Measurements from ENCODE around the gene KATNA1.

KATNA1 gene

DNA sequence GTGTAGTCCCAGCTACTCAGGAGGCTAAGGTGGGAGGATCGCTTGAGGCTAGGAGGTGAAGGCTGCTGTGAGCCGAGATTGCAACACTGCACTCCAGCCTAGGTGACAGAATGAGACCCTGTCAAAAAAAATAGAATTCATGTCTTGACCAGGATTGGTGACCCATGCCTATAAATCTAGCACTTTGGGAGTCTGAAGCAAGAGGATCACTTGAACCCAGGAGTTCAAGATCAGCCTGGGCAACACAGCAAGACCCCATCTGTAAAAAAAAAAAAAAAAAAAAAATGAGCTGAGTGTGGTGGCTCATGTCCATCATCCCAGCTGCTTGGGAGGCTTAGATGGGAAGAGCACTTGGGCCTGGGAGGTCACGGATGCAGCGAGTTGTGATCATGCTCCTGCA lies 48.0 kb downstream of the KATNA1 start:
- no peak for DNase-seq

DNA sequence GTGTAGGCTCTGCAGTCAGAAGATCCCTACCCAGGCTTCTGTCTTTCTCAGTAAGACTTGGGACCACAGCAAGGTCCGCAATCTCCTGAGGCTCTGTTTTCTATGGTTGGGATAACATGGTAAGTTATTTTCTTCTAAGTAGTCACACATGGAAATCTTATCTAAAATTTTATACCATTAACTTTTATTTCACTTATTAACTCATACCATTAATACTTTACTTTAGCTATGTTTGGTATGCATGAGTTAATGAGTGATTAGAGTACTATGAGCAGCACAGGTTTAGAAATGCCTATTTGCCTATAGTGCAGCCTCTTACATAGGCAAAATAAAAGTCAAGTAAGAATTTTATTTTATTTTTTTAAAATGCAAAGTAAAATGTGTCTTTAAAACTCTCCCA lies 55.1 kb downstream of the KATNA1 start:
- no peak for DNase-seq

DNA sequence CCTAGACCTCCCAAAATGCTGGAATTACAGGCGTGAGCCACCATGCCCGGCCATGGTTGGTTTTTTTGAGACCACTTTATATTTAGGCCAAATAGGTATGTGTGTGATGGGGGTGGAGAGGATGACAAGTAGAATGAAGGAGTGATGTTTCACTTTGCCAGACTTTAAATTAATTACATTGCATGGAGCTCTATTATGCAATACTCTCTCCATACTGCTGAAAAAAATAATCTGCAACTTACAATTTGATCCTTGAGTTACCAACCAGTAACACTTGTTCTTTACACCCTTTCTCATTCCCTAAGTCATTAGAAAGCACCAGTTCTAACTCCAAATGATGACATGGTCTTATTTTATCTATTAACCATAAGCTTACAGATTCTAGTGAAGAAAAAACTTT lies 55.5 kb downstream of the KATNA1 start:
- DNase-seq, result no peak

DNA sequence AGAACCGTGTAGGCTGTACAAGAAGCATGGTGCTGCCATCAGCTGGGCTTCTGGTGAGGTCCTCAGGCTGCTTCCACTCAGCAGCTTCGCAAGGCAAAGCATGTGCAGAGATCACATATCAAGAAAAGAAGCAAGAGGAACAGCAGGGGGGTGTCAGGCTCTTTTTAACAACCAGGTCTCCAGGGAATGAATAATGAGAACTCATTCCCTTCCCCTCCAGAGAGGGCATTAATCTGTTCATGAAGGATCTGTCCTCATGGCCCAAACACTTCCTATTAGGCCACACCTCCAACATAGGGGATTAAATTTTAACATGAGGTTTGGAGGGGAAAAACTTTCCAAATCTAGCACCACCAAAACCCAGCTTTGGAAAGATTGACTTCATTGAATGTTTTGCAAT lies 62.4 kb downstream of the KATNA1 start:
- DNase-seq, result no peak

DNA sequence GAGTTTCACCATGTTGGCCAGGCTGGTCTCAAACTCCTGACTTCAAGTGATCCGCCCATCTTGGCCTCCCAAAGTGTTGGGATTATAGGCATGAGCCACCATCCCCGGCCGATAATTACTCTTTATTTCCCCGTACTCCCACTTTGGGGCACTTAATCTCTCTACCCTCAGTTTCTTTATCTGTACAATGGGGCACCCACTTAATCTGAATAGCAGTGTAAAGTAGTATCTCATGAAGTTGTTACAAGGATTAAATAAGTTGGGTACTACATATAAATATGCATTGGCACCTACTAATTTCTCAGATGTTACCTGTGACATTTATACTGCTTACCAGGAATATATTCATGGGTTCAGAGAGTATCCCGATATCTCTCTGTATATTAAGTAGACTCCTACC lies 67.2 kb downstream of the KATNA1 start:
- no peak for DNase-seq

DNA sequence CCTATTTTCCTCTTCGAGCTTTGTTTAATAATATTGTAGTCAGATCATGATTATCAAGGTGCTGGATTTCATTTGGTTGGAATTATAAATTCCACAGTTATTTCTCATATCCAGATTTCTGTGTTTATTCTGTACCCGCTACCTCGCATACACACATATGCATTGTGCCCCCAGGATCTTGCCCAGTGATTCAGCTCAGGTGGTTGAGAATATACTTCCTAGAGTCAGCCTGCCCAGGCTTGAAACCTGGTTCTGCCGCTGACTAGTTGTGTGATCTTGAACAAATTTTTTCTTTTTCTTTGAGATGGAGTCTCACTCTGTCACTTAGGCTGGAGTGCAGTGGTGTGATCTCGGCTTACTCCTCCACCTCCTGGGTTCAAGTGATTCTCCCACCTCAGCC lies 67.6 kb downstream of the KATNA1 start:
- no peak for DNase-seq

DNA sequence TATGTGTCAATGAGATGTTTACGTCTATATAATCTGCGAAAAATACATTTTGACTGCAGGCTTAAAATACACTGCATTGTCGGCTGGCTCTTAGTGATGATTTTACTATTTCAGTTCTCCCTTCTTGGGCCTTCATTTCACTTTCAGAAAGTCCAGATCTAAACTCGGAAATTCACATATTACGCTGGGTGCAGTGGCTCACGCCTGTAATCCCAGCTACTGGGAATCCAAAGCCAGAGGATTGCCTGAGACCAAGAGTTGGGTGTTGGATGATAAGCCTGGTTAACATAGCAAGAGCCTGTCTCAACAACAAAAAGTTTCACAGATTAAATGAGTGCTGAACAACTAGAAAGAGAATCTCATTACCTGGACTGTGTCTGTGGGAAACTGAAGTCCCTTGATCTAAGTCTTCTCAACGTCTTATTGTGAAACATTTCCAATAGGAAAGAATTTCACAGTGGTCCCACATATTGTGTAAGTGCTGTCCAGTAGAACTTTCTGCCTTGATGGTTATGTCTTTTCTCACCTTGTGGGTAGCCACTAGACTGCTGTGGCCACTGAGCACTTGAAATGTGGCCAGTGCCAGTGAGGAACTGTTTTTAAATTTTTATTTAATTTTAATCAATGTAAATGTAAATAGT lies 80.4 kb downstream of the KATNA1 start:
- no peak for DNase-seq

DNA sequence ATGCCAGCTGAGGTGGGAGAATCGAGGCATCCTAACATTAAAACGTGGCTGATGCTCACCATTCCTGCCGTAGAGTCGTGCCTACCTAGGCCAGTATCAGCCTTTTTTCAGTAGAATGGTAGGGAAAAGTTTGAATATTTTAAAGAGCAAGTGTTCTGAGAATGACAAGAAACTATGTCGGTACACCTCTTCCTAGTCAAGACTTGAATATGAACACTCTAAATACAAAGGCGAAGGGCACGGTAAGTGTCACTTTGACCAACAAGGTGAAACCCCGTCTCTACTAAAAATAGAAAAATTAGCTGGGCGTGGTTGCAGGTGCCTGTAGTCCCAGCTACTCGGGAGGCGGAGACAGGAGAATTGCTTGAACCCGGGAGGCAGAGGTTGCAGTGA lies 81.3 kb downstream of the KATNA1 start:
- DNase-seq, result no peak

DNA sequence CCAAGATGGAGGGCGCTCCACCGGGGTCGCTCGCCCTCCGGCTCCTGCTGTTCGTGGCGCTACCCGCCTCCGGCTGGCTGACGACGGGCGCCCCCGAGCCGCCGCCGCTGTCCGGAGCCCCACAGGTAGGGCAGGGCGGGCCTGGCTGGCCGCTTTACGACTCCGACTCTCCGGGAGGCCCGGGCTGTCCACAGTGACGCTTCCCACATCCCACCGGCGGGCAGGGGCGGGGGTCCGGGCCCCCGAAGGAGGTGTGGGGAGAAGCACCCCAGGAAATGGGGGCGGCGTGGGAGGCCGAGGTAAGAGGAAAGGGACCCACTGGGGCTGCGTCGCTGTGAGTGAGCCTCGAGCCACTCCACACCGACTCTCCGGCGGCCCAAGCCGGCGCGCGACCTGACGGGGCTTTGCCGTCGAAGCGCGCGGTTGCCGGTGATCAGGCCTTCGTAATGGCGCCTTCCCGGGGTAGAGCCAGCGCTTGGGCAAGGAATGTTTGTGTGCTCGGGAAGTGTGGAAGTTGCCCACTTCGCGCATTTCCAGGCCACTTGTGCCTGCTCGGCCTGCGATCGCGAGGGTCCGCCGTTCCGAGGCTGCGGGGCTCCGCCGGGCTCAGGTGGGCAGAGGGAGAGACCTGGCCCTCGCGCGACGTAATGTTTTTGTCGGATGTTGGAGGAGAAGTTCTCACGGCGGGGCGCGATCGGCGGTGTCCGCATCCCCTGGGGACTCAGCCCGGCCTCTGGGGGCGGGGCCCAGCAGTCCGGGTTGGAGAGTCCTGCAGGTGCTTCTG lies 81.9 kb downstream of the KATNA1 start:
- DNase-seq, result peak; percentile 1

DNA sequence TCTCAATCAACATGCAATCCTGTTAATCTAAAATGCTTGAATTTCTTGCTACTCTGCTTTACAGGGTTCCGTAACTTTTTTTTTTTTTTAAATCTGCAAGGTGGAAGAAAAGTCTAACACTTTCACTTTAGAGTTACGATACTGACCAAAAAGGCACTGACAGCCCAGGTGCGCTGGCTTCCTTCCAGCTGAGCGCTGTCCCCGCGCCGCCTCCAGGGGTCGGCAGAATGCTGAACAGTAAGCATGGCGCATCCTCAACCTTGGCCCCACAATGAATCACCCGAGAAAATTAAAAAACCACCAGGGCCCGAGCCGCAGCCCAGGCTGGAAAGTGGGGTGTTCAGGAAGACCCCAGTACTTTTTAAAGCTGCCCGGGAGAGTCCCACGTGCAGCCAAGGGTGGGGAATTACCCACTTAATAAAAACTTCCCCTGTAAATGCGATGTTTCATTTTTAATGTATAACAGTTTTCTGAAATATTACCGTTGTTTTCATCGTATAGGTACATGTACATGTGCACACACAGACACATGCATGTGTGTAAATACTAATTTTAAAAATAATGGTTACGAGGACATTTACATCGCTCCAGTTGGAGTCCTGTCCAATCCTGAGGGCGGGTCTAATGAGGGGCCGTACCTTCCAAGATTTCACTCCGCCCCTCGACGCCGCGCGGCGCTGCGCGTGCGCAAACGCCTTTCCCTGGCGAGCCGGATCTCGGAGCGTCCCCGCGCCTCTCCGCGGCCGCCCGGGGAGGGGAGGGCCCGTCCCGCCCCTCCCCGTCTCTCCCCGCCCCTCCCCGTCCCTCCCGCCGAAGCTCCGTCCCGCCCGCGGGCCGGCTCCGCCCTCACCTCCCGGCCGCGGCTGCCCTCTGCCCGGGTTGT lies 82.7 kb downstream of the KATNA1 start, which contains the start of gene GINM1:
GINM1 (plus strand) TSS at position 849 of the 883 bp plus-strand sequence. CDS start 40 bp downstream, outside the sequence.
- DNase-seq, result peak; percentile 87

DNA sequence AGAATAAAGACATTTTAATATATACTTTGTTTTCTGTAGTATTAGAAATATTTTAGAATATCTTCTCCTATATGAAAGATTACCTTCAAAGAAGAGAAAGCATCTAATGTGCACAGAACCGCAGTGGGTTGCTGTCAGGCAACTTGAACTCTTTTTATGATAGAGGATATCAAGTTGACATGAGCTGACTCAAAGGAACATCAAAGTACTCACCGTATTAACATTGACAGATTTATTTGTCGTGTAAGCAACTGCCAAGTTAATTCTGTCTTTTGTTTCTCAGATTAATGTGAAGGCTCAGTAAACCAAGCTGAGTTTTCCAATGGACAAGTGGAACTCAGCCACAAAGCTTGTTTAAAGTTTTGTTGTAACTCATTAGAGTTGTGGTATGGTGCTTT lies 84.6 kb downstream of the KATNA1 start:
- no peak for DNase-seq

DNA sequence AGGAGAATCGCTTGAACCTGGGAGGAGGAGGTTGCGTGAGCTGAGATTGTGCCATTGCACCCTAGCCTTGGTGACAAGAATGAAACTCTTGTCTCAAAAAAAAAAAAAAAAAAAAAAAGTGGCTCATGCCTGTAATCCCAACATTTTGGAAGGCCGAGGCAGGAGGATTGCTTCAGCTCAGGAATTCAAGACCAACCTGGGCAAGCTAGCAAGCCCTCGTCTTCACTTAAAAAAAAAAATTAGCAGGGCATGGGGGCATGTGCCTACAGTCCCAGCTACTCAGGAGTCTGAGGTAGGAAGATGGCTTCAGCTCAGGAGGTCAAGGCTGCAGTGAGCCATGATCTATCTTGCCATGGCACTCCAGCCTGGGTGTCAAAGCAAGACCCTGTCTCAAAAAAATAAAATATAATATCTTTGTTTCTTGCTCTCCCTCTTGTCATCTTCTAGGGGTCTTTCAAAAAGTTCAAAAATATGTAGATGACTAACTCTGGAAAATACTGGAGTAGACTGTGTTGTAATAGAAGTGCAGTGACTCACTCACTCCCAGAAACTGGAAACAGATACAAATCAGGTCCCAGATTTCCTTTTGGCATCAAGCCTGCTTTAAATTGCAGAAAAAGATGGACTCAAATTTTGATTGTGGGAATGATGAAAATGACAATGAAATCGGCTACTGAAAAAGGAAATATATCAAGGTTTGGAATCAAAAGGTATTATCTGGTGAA lies 85.1 kb downstream of the KATNA1 start:
- DNase-seq, result peak; percentile 52

DNA sequence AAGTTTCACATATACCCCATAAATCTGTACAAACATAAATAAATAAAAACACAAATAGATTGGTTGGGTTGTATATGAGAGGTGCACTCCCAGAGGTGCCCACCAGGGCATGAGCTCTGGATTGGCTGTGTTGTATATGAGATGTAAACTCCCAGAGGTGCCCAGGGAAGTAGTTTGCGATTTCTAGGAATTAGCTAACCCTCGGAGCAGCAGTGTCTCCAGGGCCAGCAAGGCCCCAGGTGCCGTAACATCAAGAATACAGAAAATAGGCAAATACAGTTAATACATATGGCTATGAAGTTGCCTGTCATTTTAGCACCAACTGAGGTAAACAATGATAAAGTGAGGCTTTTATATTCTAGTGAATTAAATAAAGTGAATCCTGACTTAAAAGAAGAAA lies 87.8 kb downstream of the KATNA1 start:
- DNase-seq, result no peak

DNA sequence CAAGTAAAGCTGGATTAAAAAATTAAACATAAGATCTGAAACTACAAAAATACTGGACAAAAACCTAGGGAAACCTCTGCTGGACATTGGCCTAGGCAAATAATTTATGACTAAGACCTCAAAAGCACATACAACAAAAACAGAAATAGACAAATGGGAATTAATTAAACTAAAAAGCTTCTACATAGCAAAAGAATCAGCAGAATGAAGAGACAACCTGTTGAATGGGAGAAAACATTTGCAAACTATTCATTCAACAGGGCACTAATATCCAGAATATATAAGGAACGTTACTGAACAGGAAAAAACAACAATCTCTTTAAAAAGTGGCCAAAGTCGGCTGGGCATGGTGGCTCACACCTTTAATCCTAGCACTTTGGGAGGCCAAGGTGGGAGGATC lies 89.1 kb downstream of the KATNA1 start:
- no peak for DNase-seq

DNA sequence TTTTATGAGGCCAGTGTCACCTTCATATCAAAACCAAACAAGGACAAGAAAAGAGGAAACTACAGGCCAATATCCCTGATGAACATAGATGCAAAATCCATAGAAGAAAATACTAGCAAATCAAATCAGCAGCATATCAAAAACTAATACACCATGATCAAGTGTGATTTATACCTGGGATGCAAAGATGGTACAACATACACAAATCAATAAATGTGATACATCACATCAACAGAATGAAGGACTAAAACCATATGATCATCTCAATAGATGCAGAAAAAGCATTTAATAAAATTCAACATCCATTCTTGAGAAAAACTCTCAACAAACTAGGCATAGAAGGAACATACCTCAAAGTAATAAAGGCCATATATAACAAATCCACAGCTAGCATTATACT lies 90.5 kb downstream of the KATNA1 start:
- no peak for DNase-seq

DNA sequence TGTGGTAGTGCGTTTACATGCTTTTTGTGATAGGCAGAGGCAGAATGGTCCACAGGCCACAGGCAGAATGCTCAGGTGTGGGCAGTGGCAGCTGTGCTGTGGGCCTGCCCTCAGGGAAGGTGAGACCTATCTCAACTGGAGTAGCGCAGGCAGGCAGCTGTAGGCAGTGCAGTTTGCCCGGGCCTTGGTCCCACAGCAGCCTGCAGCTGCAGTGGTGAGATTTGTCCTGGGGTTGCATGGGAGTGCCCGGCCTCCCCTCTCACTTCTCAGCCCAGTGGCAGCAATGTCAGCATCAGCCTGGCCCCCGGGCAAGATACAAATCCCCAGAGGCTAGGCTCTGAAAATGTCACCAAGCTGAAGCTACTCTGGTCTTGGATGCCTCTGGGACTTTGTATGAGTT lies 96.6 kb downstream of the KATNA1 start:
- DNase-seq, result no peak

DNA sequence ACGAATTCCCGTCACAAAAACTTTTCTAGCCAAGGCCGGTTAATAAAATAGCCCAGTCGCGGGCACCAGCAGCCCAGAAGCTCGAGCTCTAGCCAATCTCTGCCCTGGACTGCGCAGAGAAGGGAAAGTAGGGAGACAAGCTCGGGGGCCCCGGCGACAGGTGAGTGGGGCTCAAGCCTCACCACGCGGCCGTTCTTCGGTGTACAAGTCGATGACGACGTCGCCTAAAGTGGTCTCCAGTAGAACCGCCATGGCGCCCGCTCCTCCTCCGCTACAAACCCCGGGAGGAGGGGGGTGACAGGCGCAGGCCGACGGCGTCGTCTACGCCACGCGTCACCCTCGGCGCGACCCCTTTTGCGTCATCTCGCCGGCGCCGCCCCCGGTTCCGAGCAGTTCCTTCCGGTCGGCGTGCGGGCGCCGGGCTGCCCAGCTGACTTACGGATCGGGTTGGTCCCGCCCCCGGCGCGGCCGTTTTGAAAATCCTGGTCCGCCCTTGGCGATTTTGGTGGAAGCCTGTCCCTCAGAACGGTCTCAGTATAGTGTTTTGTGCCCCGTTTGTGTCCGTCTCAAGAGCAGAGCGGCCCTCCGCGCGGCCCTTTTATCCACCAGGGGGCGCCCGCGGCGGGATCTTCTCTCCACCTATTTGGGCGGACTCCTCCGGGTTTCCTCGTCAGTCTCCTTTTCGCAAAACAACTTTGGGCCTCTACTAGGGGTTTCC lies 102.6 kb downstream of the KATNA1 start, which contains the start of gene PPIL4:
PPIL4 (minus strand) TSS at position 290 of the 718 bp plus-strand sequence; CDS start at position 252, 38 bp downstream.
- peak; percentile 90 for DNase-seq

DNA sequence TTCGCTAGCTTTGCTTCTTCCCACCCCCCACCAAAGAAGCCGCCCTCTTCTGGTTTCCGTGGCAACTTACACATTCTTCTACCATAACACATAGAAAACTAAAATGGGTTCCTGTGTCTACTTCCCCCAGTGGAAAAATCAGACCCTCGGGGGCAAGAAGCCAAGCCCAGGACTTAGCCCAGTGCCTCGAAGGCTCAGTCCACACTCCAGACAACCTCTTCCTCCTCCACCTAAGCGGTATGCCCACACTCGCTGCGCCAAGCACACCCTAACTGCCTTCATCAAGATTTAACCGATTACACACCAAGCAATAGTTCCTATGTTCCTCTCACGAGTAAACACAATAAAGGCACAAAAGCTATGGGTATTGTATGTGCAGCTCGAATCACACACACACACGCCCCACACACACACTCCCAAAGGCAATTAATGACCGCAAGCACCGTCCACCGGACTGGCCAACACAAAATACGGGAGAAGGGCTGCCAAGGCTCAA lies 103.2 kb downstream of the KATNA1 start:
- peak; percentile 52 for DNase-seq
